ENCODE data around the gene MCM9.
"Not testable (repeated sequence)": the region's sequence is repeated elsewhere in the genome, so short reads cannot be mapped to it uniquely, and the experiment has no call there.

Gene MCM9

DNA sequence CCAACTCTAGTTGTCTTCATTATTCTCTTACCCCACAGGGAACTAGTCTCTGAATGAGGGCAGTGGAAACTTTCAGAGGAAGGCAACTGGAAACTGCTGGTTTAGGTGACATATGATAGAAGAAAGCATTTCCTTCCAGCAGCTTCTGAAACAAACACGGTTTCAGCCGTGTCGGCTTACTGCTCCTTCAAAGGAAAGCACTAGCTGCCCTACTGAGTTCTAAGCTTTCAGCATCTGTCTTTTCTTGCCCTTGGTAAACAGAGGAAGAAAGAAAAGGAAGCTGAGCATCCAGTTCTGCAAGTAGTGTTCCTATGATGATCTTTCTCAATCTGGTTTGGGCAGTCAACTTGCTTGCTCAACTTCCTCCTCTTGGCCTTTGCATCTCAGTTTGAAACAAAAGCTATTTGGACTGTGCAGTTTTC, 166.0 kb downstream of the MCM9 start:
- no peak for DNase-seq (ENCODE audit: low read depth in 2 of 2)

DNA sequence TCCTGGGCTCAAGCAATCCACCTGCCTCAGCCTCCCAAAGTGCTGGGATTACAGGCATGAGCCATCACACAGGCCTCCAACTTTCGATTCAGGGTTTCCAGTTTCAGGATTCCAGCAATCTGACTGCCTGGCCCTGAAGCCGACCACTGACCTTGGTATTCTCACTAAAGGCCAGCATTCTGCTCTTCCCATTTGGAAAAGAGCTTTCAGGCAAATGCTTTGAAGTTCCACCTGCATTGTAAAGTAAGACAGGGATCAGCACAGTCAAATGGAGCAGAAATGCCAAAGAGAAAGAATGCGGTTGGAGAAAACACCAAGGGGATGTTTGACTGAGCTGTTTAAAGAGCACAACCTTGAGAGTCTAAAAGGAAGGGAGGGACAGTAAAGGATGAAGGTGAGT, 166.5 kb downstream of the MCM9 start:
- DNase-seq (ENCODE audit: low read depth in 2 of 2), result no peak

DNA sequence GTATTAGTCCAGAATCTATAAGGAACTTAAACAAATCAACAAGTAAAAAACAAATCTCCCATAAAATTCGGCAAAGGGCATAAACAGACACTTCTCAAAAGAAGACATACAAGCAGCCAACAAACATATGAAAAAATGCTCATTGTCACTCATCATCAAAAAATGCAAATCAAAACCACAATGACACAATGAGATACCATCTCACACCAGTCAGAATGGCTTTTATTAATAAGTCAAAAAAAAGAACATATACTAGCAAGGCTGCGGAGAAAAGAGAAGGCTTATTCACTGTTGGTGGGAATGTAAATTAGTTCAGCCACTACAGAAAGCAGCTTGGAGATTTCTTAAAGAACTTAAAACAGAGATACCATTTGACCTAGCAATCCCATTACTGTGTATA, 169.6 kb downstream of the MCM9 start:
- not testable (repeated sequence) for DNase-seq (ENCODE audit: low read depth in 2 of 2)

DNA sequence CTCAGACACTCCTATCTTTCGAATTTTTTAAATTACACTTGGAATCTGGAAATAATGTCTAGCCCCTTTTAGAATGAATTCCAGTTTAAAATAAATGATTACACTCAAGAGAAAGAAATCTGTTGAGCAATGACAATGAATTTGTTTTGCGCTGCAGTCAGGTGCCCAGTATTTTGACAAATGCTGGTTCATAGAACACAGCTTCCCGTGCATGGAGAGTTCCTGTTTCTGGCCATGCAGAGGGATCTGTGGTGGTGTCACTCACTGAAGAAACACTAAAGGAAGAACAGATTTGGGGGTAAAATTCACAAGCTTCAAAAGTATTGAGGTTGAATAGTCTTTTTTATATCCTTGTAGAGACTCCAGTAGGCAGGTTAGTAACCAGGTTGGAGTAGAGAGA, 170.2 kb downstream of the MCM9 start:
- no peak for DNase-seq (ENCODE audit: low read depth in 2 of 2)

All from stimulated activated CD4-positive, alpha-beta T cell treated with anti-CD3 and anti-CD28 coated beads, Interleukin-15, amount 100 ng/mL, for 48 hours (primary cell).